HepG2 (cell line): ENCODE data around the gene CCN2. TPM values are rescaled to one million over a fixed set of nuclear protein-coding genes. Genes with fewer than 3 reads are reported as not detected.

Source experiments
- BCL3 ChIP-seq: sonication (generic); formaldehyde crosslinking; IDR thresholded peaks from 2 replicates; pipeline ENCODE4 v1.5.1; 2020; ENCODE audit warnings: mild to moderate bottlenecking, missing genetic modification reagents, moderate library complexity
- CENPX ChIP-seq: sonication (generic); formaldehyde crosslinking; IDR thresholded peaks from 2 replicates; pipeline ENCODE4 v1.9.0; 2021; ENCODE audit warnings: mild to moderate bottlenecking, missing genetic modification reagents, moderate library complexity
- CSRNP1 ChIP-seq: sonication (generic); formaldehyde crosslinking; IDR thresholded peaks from 2 replicates; pipeline ENCODE4 v1.8.1; 2023; ENCODE audit warnings: mild to moderate bottlenecking, missing genetic modification reagents
- DNMT3B ChIP-seq: conservative IDR thresholded peaks from 2 replicates; pipeline ENCODE4 v1.6.1; 2016; ENCODE audit warnings: missing biosample characterization, control low read depth
- ELF1 ChIP-seq: sonication (generic); formaldehyde crosslinking; IDR thresholded peaks from 2 replicates; pipeline ENCODE4 v1.4.0; 2020; ENCODE audit warnings: missing genetic modification reagents
- FOXA1 ChIP-seq, 2 experiments: fragments of 450-650 bp in 1 of 2; sonication (generic) in 1 of 2; formaldehyde crosslinking in 1 of 2; IDR thresholded peaks; 2 replicates each; pipeline versions ENCODE4 v1.4.0 to v1.6.1; 2016 to 2020; ENCODE audit warnings: missing genetic modification reagents in 1 of 2
- GLI4 ChIP-seq: sonication (generic); formaldehyde crosslinking; IDR thresholded peaks from 2 replicates; pipeline ENCODE4 v1.5.1; 2020; ENCODE audit warnings: missing genetic modification reagents, mild to moderate bottlenecking, moderate library complexity, borderline replicate concordance
- MED1 ChIP-seq: sonication (generic); formaldehyde crosslinking; IDR thresholded peaks from 2 replicates; pipeline ENCODE4 v1.4.0; 2020; ENCODE audit warnings: missing genetic modification reagents
- MEIS1 ChIP-seq: sonication (generic); formaldehyde crosslinking; IDR thresholded peaks from 2 replicates; pipeline ENCODE4 v1.9.0; 2021; ENCODE audit warnings: mild to moderate bottlenecking, missing genetic modification reagents, moderate library complexity, borderline replicate concordance
- MIXL1 ChIP-seq: IDR thresholded peaks from 2 replicates; pipeline ENCODE4 v1.6.1; 2016
- NCOA2 ChIP-seq: sonication (generic); formaldehyde crosslinking; IDR thresholded peaks from 2 replicates; pipeline ENCODE4 v1.8.0; 2022; ENCODE audit warnings: inconsistent platforms
- NCOR1 ChIP-seq: fragments of 200-600 bp; sonication (generic); IDR thresholded peaks from 2 replicates; pipeline ENCODE4 v1.7.0; 2017; ENCODE audit warnings: antibody characterized with exemption, low read length, borderline replicate concordance
- NFIC ChIP-seq: IDR thresholded peaks from 2 replicates; pipeline ENCODE4 v1.6.1; 2012; ENCODE audit warnings: mild to moderate bottlenecking, low read length, inconsistent platforms
- PHF5A ChIP-seq: IDR thresholded peaks from one replicate; pipeline ENCODE4 v1.6.1; 2018; ENCODE audit warnings: low read depth, missing genetic modification reagents; ENCODE audit not compliant: unreplicated experiment
- PRMT3 ChIP-seq: sonication (generic); formaldehyde crosslinking; IDR thresholded peaks from 2 replicates; pipeline ENCODE4 v1.8.1; 2022; ENCODE audit warnings: low read depth, mild to moderate bottlenecking, moderate library complexity, missing genetic modification reagents, borderline replicate concordance
- SMAD3 ChIP-seq: sonication (generic); formaldehyde crosslinking; IDR thresholded peaks from 2 replicates; pipeline ENCODE4 v1.4.0; 2020; ENCODE audit warnings: missing genetic modification reagents
- ZNF180 ChIP-seq: sonication (generic); formaldehyde crosslinking; IDR thresholded peaks from 2 replicates; pipeline ENCODE4 v1.4.0; 2020; ENCODE audit warnings: low read depth, missing genetic modification reagents, borderline replicate concordance
- ZNF205 ChIP-seq: IDR thresholded peaks from 2 replicates; pipeline ENCODE4 v1.6.1; 2018; ENCODE audit warnings: missing biosample characterization, missing genetic modification reagents
- ZNF337 ChIP-seq: sonication (generic); formaldehyde crosslinking; IDR thresholded peaks from 2 replicates; pipeline ENCODE4 v1.5.1; 2020; ENCODE audit warnings: missing genetic modification reagents, low read depth, mild to moderate bottlenecking, borderline replicate concordance
- ZNF362 ChIP-seq: sonication (generic); formaldehyde crosslinking; IDR thresholded peaks from 2 replicates; pipeline ENCODE4 v1.4.0; 2020; ENCODE audit warnings: missing genetic modification reagents, mild to moderate bottlenecking, borderline replicate concordance
- ZNF468 ChIP-seq: sonication (generic); formaldehyde crosslinking; IDR thresholded peaks from 2 replicates; pipeline ENCODE4 v1.8.0; 2022; ENCODE audit warnings: mild to moderate bottlenecking, moderate library complexity, missing genetic modification reagents
- ZNF598 ChIP-seq: sonication (generic); formaldehyde crosslinking; IDR thresholded peaks from 2 replicates; pipeline ENCODE4 v1.5.1; 2020; ENCODE audit warnings: mild to moderate bottlenecking, missing genetic modification reagents, borderline replicate concordance
- ZNF737 ChIP-seq: sonication (generic); formaldehyde crosslinking; IDR thresholded peaks from 2 replicates; pipeline ENCODE4 v1.5.0; 2020; ENCODE audit warnings: missing genetic modification reagents, mild to moderate bottlenecking, borderline replicate concordance
- ZNF770 ChIP-seq: sonication (generic); formaldehyde crosslinking; IDR thresholded peaks from 2 replicates; pipeline ENCODE4 v1.5.0; 2020; ENCODE audit warnings: mild to moderate bottlenecking, missing genetic modification reagents
- ZSCAN29 ChIP-seq: sonication (generic); formaldehyde crosslinking; conservative IDR thresholded peaks from 2 replicates; pipeline ENCODE4 v1.4.0; 2020; ENCODE audit warnings: mild to moderate bottlenecking, missing genetic modification reagents
- polyA plus RNA-seq, 8 experiments: library from polyadenylated mRNA; depleted of rRNA in 3 of 8; stranded (reverse) in 7 of 8; unstranded in 1 of 8; fragments of >200 nt; fragmentation: Illumina TruSeq in 4 of 8; extraction: Trizol in 4 of 8; gene quantifications; 2 replicates each; pipeline versions ENCODE4 v1.2.1 to v1.2.3, GENCODE V29; 2011 to 2016; ENCODE audit warnings: low read depth in 4 of 8, missing spikeins in 1 of 8, mixed read lengths in 1 of 8; ENCODE audit not compliant: insufficient read depth in 1 of 8
- total RNA-seq, 5 experiments: library from RNA; depleted of rRNA; stranded (reverse); fragments of >200 nt; fragmentation: Illumina TruSeq; extraction: Trizol; gene quantifications; 2 replicates each; pipeline ENCODE4 v1.2.3, GENCODE V29; 2016; ENCODE audit warnings: low read depth in 1 of 5

The CCN2 gene
- total and polyA plus RNA-seq, 2 of the 13 experiments (the other 11 are each of a cell fraction or from before 2014, with no cell fraction given), result 34.7 to 316 TPM

- no peak for TF ChIP-seq ZNF337 (CRISPR knock-in tag)
- no peak for TF ChIP-seq SMAD3 (CRISPR knock-in tag)
- TF ChIP-seq FOXA1 (IDR thresholded peaks at IDR 0.05), result no peak
- TF ChIP-seq FOXA1 (CRISPR knock-in tag; IDR thresholded peaks at IDR 0.05), result peak; percentile 41; the same call in 1 of the 2 replicates
- TF ChIP-seq ZNF737 (CRISPR knock-in tag), result no peak
- TF ChIP-seq ZNF468, result no peak
- TF ChIP-seq ELF1 (CRISPR knock-in tag), result no peak
- TF ChIP-seq PRMT3 (CRISPR knock-in tag), result no peak
- no peak for TF ChIP-seq CSRNP1 (CRISPR knock-in tag)
- TF ChIP-seq BCL3 (CRISPR knock-in tag), result no peak
- no peak for TF ChIP-seq PHF5A (CRISPR knock-in tag)
- TF ChIP-seq ZNF180 (CRISPR knock-in tag), result no peak
- no peak for TF ChIP-seq ZNF362 (CRISPR knock-in tag)
- no peak for TF ChIP-seq ZNF598 (CRISPR knock-in tag)
- no peak for TF ChIP-seq DNMT3B (CRISPR knock-in tag)
- TF ChIP-seq MIXL1 (CRISPR knock-in tag), result no peak
- no peak for TF ChIP-seq MEIS1 (CRISPR knock-in tag)
- no peak for TF ChIP-seq ZNF770 (CRISPR knock-in tag)
- peak; percentile 24; the same call in 1 of the 2 replicates for TF ChIP-seq NCOA2 (CRISPR knock-in tag)
- TF ChIP-seq MED1, result no peak
- TF ChIP-seq ZSCAN29 (CRISPR knock-in tag), result no peak
- no peak for TF ChIP-seq NFIC
- no peak for TF ChIP-seq GLI4 (CRISPR knock-in tag)
- no peak for TF ChIP-seq CENPX (CRISPR knock-in tag)
- TF ChIP-seq ZNF205 (CRISPR knock-in tag), result no peak
- peak; percentile 29; the same call in 1 of the 2 replicates for TF ChIP-seq NCOR1
These were observed 19.1 kb upstream of the CCN2 start (continued) for GRCh38 chr6:131970076-131970859.
